IMR-90 (cell line): Measurements from ENCODE around the gene RHOBTB1.

Source experiments
- MAFK ChIP-seq: IDR thresholded peaks from 2 replicates; pipeline ENCODE4 v1.6.1; 2012; ENCODE audit warnings: low read depth, low read length, improper control_type of control experiment
- MAZ ChIP-seq: IDR thresholded peaks from 2 replicates; pipeline ENCODE4 v1.6.1; 2012; ENCODE audit warnings: low read depth, mild to moderate bottlenecking, low read length, improper control_type of control experiment, moderate library complexity, borderline replicate concordance
- MXI1 ChIP-seq: IDR thresholded peaks from 2 replicates; pipeline ENCODE4 v1.6.1; 2012; ENCODE audit warnings: low read depth, mild to moderate bottlenecking, low read length, moderate library complexity, borderline replicate concordance
- POLR2A ChIP-seq: IDR thresholded peaks from 2 replicates; pipeline ENCODE4 v1.6.1; 2012; ENCODE audit warnings: mild to moderate bottlenecking, low read depth, low read length
- RAD21 ChIP-seq: IDR thresholded peaks from 2 replicates; pipeline ENCODE4 v1.6.1; 2012; ENCODE audit warnings: low read length, improper control_type of control experiment
- SMC3 ChIP-seq: fragments of 150-350 bp; IDR thresholded peaks from 2 replicates; pipeline ENCODE4 v1.6.1; 2016; ENCODE audit warnings: low read depth, mild to moderate bottlenecking, antibody characterized with exemption, low read length, moderate library complexity
- TF ChIP-seq, protein P1 (sequence below): conservative IDR thresholded peaks from 2 replicates; pipeline ENCODE4 v1.5.1; 2012; ENCODE audit warnings: mild to moderate bottlenecking, low read depth, low read length, improper control_type of control experiment
- TF ChIP-seq, protein P2 (sequence below): fragments of 150-350 bp; IDR thresholded peaks from 2 replicates; pipeline ENCODE4 v1.6.1; 2016; ENCODE audit warnings: low read depth, mild to moderate bottlenecking, low read length, moderate library complexity, borderline replicate concordance
- TF ChIP-seq, protein P3 (sequence below): fragments of 150-350 bp; IDR thresholded peaks from 2 replicates; pipeline ENCODE4 v1.6.1; 2017; ENCODE audit warnings: mild to moderate bottlenecking, antibody characterized with exemption, low read length, low read depth

DNA sequence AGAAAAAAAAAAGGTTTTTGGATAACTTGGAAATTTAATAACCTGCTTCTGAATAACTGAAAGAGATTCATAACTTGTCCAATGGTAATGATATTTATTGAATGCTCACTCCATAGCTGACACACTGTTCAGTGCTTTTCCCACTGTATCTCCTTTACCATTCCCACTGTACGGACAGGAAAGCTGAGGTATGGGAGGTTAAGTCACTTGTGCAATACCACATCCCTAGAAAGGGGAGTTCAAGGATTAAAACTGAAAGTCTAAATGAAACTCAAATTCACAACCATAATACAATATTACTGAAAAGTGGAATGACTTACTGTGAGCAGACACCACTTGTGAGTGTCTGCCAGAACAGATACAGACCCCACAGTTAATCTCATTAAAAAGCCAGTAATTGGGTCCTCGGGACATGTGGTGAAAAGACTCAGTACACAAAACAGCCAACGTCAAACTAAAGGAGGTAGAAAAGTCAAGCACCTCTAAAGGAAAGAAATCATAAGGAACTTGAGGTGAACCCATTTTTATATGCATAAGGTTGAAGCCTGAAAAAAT, 13.8 kb upstream of the RHOBTB1 start:
- TF ChIP-seq, protein P1, sequence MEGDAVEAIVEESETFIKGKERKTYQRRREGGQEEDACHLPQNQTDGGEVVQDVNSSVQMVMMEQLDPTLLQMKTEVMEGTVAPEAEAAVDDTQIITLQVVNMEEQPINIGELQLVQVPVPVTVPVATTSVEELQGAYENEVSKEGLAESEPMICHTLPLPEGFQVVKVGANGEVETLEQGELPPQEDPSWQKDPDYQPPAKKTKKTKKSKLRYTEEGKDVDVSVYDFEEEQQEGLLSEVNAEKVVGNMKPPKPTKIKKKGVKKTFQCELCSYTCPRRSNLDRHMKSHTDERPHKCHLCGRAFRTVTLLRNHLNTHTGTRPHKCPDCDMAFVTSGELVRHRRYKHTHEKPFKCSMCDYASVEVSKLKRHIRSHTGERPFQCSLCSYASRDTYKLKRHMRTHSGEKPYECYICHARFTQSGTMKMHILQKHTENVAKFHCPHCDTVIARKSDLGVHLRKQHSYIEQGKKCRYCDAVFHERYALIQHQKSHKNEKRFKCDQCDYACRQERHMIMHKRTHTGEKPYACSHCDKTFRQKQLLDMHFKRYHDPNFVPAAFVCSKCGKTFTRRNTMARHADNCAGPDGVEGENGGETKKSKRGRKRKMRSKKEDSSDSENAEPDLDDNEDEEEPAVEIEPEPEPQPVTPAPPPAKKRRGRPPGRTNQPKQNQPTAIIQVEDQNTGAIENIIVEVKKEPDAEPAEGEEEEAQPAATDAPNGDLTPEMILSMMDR, result no peak
- TF ChIP-seq POLR2A (no peak), RAD21 (no peak), MAFK (no peak), MXI1 (no peak), SMC3 (no peak), MAZ (no peak)
- TF ChIP-seq, protein P2, sequence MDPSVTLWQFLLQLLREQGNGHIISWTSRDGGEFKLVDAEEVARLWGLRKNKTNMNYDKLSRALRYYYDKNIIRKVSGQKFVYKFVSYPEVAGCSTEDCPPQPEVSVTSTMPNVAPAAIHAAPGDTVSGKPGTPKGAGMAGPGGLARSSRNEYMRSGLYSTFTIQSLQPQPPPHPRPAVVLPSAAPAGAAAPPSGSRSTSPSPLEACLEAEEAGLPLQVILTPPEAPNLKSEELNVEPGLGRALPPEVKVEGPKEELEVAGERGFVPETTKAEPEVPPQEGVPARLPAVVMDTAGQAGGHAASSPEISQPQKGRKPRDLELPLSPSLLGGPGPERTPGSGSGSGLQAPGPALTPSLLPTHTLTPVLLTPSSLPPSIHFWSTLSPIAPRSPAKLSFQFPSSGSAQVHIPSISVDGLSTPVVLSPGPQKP, result no peak
- TF ChIP-seq, protein P3, sequence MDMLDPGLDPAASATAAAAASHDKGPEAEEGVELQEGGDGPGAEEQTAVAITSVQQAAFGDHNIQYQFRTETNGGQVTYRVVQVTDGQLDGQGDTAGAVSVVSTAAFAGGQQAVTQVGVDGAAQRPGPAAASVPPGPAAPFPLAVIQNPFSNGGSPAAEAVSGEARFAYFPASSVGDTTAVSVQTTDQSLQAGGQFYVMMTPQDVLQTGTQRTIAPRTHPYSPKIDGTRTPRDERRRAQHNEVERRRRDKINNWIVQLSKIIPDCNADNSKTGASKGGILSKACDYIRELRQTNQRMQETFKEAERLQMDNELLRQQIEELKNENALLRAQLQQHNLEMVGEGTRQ, result no peak
